Vagina (tissue), 2 donors: ENCODE results near the gene ACOX3.

Experiments
- CTCF ChIP-seq, 3 experiments: fragments of 450-650 bp in 2 of 3; fragments of 200-600 bp in 1 of 3; sonication (generic) in 1 of 3; IDR thresholded peaks; one replicate each; pipeline ENCODE4 v1.5.1; 2017 to 2019; ENCODE audit warnings: antibody characterized with exemption in 3 of 3, mild to moderate bottlenecking in 2 of 3, moderate library complexity in 2 of 3
- POLR2A ChIP-seq, 2 donors: fragments of 450-650 bp; IDR thresholded peaks; one replicate each; pipeline ENCODE4 v1.6.1; 2017; ENCODE audit warnings: antibody characterized with exemption in 2 of 2, mild to moderate bottlenecking in 2 of 2, moderate library complexity in 2 of 2

- TF ChIP-seq CTCF (IDR thresholded peaks at IDR 0.05), result no peak
- no peak for TF ChIP-seq POLR2A (IDR thresholded peaks at IDR 0.05)
Observed at GRCh38 chr4:8325291-8325973, 115.1 kb downstream of the ACOX3 start.
